Measurements from ENCODE around the gene KLHL1. TPM values are rescaled to one million over a fixed set of nuclear protein-coding genes. Genes with fewer than 3 reads are reported as not detected.

Gene KLHL1
- total and polyA plus RNA-seq, 2 of the 4 experiments (the other 2 are of a cell fraction) = not detected

DNA sequence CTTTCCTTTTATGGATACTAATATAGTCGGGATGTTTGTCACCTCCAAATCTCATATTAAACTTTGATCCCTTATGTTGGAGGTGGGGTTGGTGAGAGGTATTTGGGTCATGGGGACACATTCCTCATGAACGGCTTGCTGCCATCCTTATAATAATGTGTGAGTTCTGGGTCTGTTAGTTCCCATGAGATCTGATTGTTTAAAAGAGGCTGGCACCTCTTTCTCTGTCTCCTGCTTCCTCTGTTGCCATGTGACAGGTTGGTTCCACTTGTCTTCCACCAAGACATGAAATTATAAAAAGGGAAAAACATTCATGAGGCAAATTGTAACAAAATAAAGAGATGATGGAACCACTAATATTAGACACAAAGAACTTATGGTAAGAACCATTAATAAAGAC is 108.4 kb downstream of the KLHL1 start:
- no peak for DNase-seq
- ChIA-PET CTCF (interaction anchor here (1.0 kb wide), 1 partner anchor 11 kb away, joined by 3 read pairs; no protein-coding TSS in a partner anchor), POLR2A (ENCODE audit: unreplicated experiment) (no interaction called here)
- no peak for TF ChIP-seq FOS (IDR thresholded peaks at IDR 0.05; ENCODE audit: low read depth, low read length)
- TF ChIP-seq CEBPB (IDR thresholded peaks at IDR 0.05; ENCODE audit: low read depth, low read length) = no peak
- TF ChIP-seq MAFK (IDR thresholded peaks at IDR 0.05; ENCODE audit: low read depth, low read length) = no peak
- TF ChIP-seq CHD1 (IDR thresholded peaks at IDR 0.05; ENCODE audit: low read depth, low read length) = no peak
- no peak for TF ChIP-seq MXI1 (IDR thresholded peaks at IDR 0.05; ENCODE audit: borderline replicate concordance, low read depth, low read length)
- Histone ChIP-seq H4K5ac (ENCODE audit: low read depth, low read length) (no peak overlapping the region), H3K4me2 (ENCODE audit: low read depth, low read length) (no peak overlapping the region), H3K4me1 (ENCODE audit: control insufficient read depth, insufficient read depth, low read length) (no peaks in the 10 kb centered on the region), H3K56ac (ENCODE audit: extremely low read depth, insufficient read depth, low read length) (no peak overlapping the region), H2AK5ac (ENCODE audit: low read depth, low read length) (no peak overlapping the region), H2AK9ac (replicated peaks; ENCODE audit: low read depth, low read length, poor library complexity) (no peak overlapping the region), H3K27me3 (ENCODE audit: control insufficient read depth, insufficient read depth, low read length) (no peaks in the 10 kb centered on the region), H3K18ac (ENCODE audit: low read depth, low read length) (no peak overlapping the region), H3K36me3 (ENCODE audit: control insufficient read depth, insufficient read depth, low read length) (no peaks in the 10 kb centered on the region), H2BK15ac (ENCODE audit: low read depth, low read length) (no peak overlapping the region), H3K9ac (ENCODE audit: low read depth, low read length) (no peak overlapping the region), H3K9me1 (ENCODE audit: insufficient read depth, low read length) (no peaks in the 10 kb centered on the region), H2BK20ac (ENCODE audit: low read depth, low read length) (no peak overlapping the region), H3K23ac (ENCODE audit: low read depth, low read length) (no peak overlapping the region), H3K27ac (ENCODE audit: insufficient read depth, low read length) (no peak overlapping the region), H2BK120ac (ENCODE audit: low read depth, low read length) (no peak overlapping the region), H4K8ac (ENCODE audit: low read depth in 2 of 2, low read length in 2 of 2) (no peak overlapping the region), H3K4ac (ENCODE audit: low read depth, low read length) (no peak overlapping the region), H2AFZ (replicated peaks; ENCODE audit: low read length, poor library complexity) (no peak overlapping the region), H4K91ac (ENCODE audit: insufficient read depth, low read depth, low read length) (no peak overlapping the region), H3K79me1 (ENCODE audit: low read depth in 1 of 2, low read length in 2 of 2) (no peaks in the 10 kb centered on the region), H3K4me3 (ENCODE audit: insufficient read depth, low read depth, low read length) (no peak overlapping the region), H4K20me1 (ENCODE audit: insufficient read depth, low read length) (no peaks in the 10 kb centered on the region), H3K9me3 (ENCODE audit: control insufficient read depth, insufficient read depth, low read length) (no peaks in the 10 kb centered on the region), H3K14ac (replicated peaks; ENCODE audit: low read depth, low read length) (no peak overlapping the region), H2BK5ac (ENCODE audit: low read depth, low read length, poor library complexity, severe bottlenecking) (no peak overlapping the region)
- BruUV-seq (replicated peaks) = no TSS peak
- in situ Hi-C loops (cut with MboI; ENCODE audit: low sequenced_read_pairs) = no loop called here
- no CpG with 5 or more reads among the region's 2 CpGs for WGBS, 2 experiments (ENCODE audit: extremely low coverage in 2 of 2, insufficient read length in 1 of 2)
- intact Hi-C loops (cut with micrococcal nuclease) = no loop called here
- dilution Hi-C loops (cut with HindIII; ENCODE audit: low sequenced_read_pairs, unreplicated experiment) = no loop called here
- ATAC-seq (ENCODE audit: low read depth) = no peak
